ENCODE data around the gene MRPS7.

The MRPS7 gene

GRCh38 chr17:75261336-75262111, at the start of gene MRPS7, which contains the start of gene GGA3:
MRPS7 (plus strand) TSS chr17:75261879; CDS start chr17:75261901, 22 bp downstream.
GGA3 (minus strand) TSS chr17:75261606; CDS start chr17:75261587, 19 bp downstream.
- Histone ChIP-seq H3K36me3 (ENCODE audit: insufficient read depth, low read depth, low read length) (peaks cover 36% of the 10 kb centered on the region), H3K27me3 (ENCODE audit: insufficient read depth, low read length) (no peaks in the 10 kb centered on the region), H3K27ac (ENCODE audit: low read length) (peak within 1 kb of the TSS; percentile 93), H3K4me3 (ENCODE audit: low read length) (peak within 1 kb of the TSS; percentile 100), H3K4me1 (ENCODE audit: insufficient read depth, low read length) (peaks cover 6% of the 10 kb centered on the region; the same call in 1 of the 2 replicates), H3K9ac (ENCODE audit: low read depth, low read length) (peak within 1 kb of the TSS; percentile 99), H3K9me3 (ENCODE audit: insufficient read depth, low read depth, low read length) (no peaks in the 10 kb centered on the region)

- no peak overlapping the region for H3K4me3 ChIP-seq (ENCODE audit: low read length)
- H3K27ac ChIP-seq (ENCODE audit: low read length), result no peak overlapping the region
- H3K4me1 ChIP-seq (ENCODE audit: insufficient read depth, low read length), result no peaks in the 10 kb centered on the region
- H3K27me3 ChIP-seq (ENCODE audit: insufficient read depth, low read length), result no peaks in the 10 kb centered on the region
- peaks cover 85% of the 10 kb centered on the region for H3K36me3 ChIP-seq (ENCODE audit: insufficient read depth, low read depth, low read length)
- no peaks in the 10 kb centered on the region for H3K9me3 ChIP-seq (ENCODE audit: insufficient read depth, low read depth, low read length)
- H3K9ac ChIP-seq (ENCODE audit: low read depth, low read length), result no peak overlapping the region
Measured at GRCh38 chr17:75218131-75218530, 43.5 kb upstream of the MRPS7 start.

- Histone ChIP-seq H3K27ac (ENCODE audit: low read length) (no peak overlapping the region), H3K27me3 (ENCODE audit: insufficient read depth, low read length) (no peaks in the 10 kb centered on the region), H3K36me3 (ENCODE audit: insufficient read depth, low read depth, low read length) (peaks cover 80% of the 10 kb centered on the region), H3K9me3 (ENCODE audit: insufficient read depth, low read depth, low read length) (no peaks in the 10 kb centered on the region), H3K4me1 (ENCODE audit: insufficient read depth, low read length) (no peaks in the 10 kb centered on the region), H3K9ac (ENCODE audit: low read depth, low read length) (no peak overlapping the region), H3K4me3 (ENCODE audit: low read length) (no peak overlapping the region)
Measured at GRCh38 chr17:75219815-75220214, 41.9 kb upstream of the MRPS7 start.

GRCh38 chr17:75225016-75225415, 36.7 kb upstream of the MRPS7 start:
- no peaks in the 10 kb centered on the region for H3K4me1 ChIP-seq (ENCODE audit: insufficient read depth, low read length)
- H3K9me3 ChIP-seq (ENCODE audit: insufficient read depth, low read depth, low read length), result no peaks in the 10 kb centered on the region
- H3K27ac ChIP-seq (ENCODE audit: low read length), result no peak overlapping the region
- H3K4me3 ChIP-seq (ENCODE audit: low read length), result no peak overlapping the region
- H3K36me3 ChIP-seq (ENCODE audit: insufficient read depth, low read depth, low read length), result peaks cover 75% of the 10 kb centered on the region
- no peak overlapping the region for H3K9ac ChIP-seq (ENCODE audit: low read depth, low read length)
- H3K27me3 ChIP-seq (ENCODE audit: insufficient read depth, low read length), result no peaks in the 10 kb centered on the region

- no peaks in the 10 kb centered on the region for H3K27me3 ChIP-seq (ENCODE audit: insufficient read depth, low read length)
- H3K4me1 ChIP-seq (ENCODE audit: insufficient read depth, low read length), result no peaks in the 10 kb centered on the region
- no peaks in the 10 kb centered on the region for H3K9me3 ChIP-seq (ENCODE audit: insufficient read depth, low read depth, low read length)
- H3K9ac ChIP-seq (ENCODE audit: low read depth, low read length), result no peak overlapping the region
- H3K4me3 ChIP-seq (ENCODE audit: low read length), result no peak overlapping the region
- no peak overlapping the region for H3K27ac ChIP-seq (ENCODE audit: low read length)
- peaks cover 86% of the 10 kb centered on the region for H3K36me3 ChIP-seq (ENCODE audit: insufficient read depth, low read depth, low read length)
Measured at GRCh38 chr17:75227729-75228128, 34.0 kb upstream of the MRPS7 start.

GRCh38 chr17:75228305-75228704, 33.4 kb upstream of the MRPS7 start:
- no peak overlapping the region for H3K27ac ChIP-seq (ENCODE audit: low read length)
- H3K9ac ChIP-seq (ENCODE audit: low read depth, low read length), result no peak overlapping the region
- no peaks in the 10 kb centered on the region for H3K27me3 ChIP-seq (ENCODE audit: insufficient read depth, low read length)
- no peaks in the 10 kb centered on the region for H3K9me3 ChIP-seq (ENCODE audit: insufficient read depth, low read depth, low read length)
- no peaks in the 10 kb centered on the region for H3K4me1 ChIP-seq (ENCODE audit: insufficient read depth, low read length)
- H3K36me3 ChIP-seq (ENCODE audit: insufficient read depth, low read depth, low read length), result peaks cover 87% of the 10 kb centered on the region
- no peak overlapping the region for H3K4me3 ChIP-seq (ENCODE audit: low read length)

- Histone ChIP-seq H3K9ac (ENCODE audit: low read depth, low read length) (no peak overlapping the region), H3K9me3 (ENCODE audit: insufficient read depth, low read depth, low read length) (no peaks in the 10 kb centered on the region), H3K4me3 (ENCODE audit: low read length) (no peak overlapping the region), H3K36me3 (ENCODE audit: insufficient read depth, low read depth, low read length) (peaks cover 89% of the 10 kb centered on the region), H3K27ac (ENCODE audit: low read length) (no peak overlapping the region), H3K27me3 (ENCODE audit: insufficient read depth, low read length) (no peaks in the 10 kb centered on the region), H3K4me1 (ENCODE audit: insufficient read depth, low read length) (no peaks in the 10 kb centered on the region)
Measured at GRCh38 chr17:75228847-75229246, 32.8 kb upstream of the MRPS7 start.

GRCh38 chr17:75231071-75231470, 30.6 kb upstream of the MRPS7 start:
- Histone ChIP-seq H3K9ac (ENCODE audit: low read depth, low read length) (no peak overlapping the region), H3K4me1 (ENCODE audit: insufficient read depth, low read length) (no peaks in the 10 kb centered on the region), H3K4me3 (ENCODE audit: low read length) (no peak overlapping the region), H3K9me3 (ENCODE audit: insufficient read depth, low read depth, low read length) (no peaks in the 10 kb centered on the region), H3K36me3 (ENCODE audit: insufficient read depth, low read depth, low read length) (peaks cover 89% of the 10 kb centered on the region), H3K27ac (ENCODE audit: low read length) (no peak overlapping the region), H3K27me3 (ENCODE audit: insufficient read depth, low read length) (no peaks in the 10 kb centered on the region)

- no peak overlapping the region for H3K4me3 ChIP-seq (ENCODE audit: low read length)
- no peaks in the 10 kb centered on the region for H3K9me3 ChIP-seq (ENCODE audit: insufficient read depth, low read depth, low read length)
- H3K27ac ChIP-seq (ENCODE audit: low read length), result no peak overlapping the region
- no peaks in the 10 kb centered on the region for H3K27me3 ChIP-seq (ENCODE audit: insufficient read depth, low read length)
- no peaks in the 10 kb centered on the region for H3K4me1 ChIP-seq (ENCODE audit: insufficient read depth, low read length)
- H3K9ac ChIP-seq (ENCODE audit: low read depth, low read length), result no peak overlapping the region
- H3K36me3 ChIP-seq (ENCODE audit: insufficient read depth, low read depth, low read length), result peaks cover 89% of the 10 kb centered on the region
Measured at GRCh38 chr17:75231741-75232464, 29.8 kb upstream of the MRPS7 start.

GRCh38 chr17:75232786-75233185, 28.9 kb upstream of the MRPS7 start:
- no peaks in the 10 kb centered on the region for H3K9me3 ChIP-seq (ENCODE audit: insufficient read depth, low read depth, low read length)
- no peak overlapping the region for H3K9ac ChIP-seq (ENCODE audit: low read depth, low read length)
- H3K27me3 ChIP-seq (ENCODE audit: insufficient read depth, low read length), result no peaks in the 10 kb centered on the region
- H3K4me3 ChIP-seq (ENCODE audit: low read length), result no peak overlapping the region
- no peaks in the 10 kb centered on the region for H3K4me1 ChIP-seq (ENCODE audit: insufficient read depth, low read length)
- H3K36me3 ChIP-seq (ENCODE audit: insufficient read depth, low read depth, low read length), result peaks cover 91% of the 10 kb centered on the region
- H3K27ac ChIP-seq (ENCODE audit: low read length), result no peak overlapping the region

- H3K27me3 ChIP-seq (ENCODE audit: insufficient read depth, low read length), result no peaks in the 10 kb centered on the region
- H3K27ac ChIP-seq (ENCODE audit: low read length), result no peak overlapping the region
- H3K9ac ChIP-seq (ENCODE audit: low read depth, low read length), result no peak overlapping the region
- no peaks in the 10 kb centered on the region for H3K4me1 ChIP-seq (ENCODE audit: insufficient read depth, low read length)
- H3K36me3 ChIP-seq (ENCODE audit: insufficient read depth, low read depth, low read length), result peaks cover 87% of the 10 kb centered on the region
- H3K9me3 ChIP-seq (ENCODE audit: insufficient read depth, low read depth, low read length), result no peaks in the 10 kb centered on the region
- H3K4me3 ChIP-seq (ENCODE audit: low read length), result no peak overlapping the region
Measured at GRCh38 chr17:75237100-75238014, 24.3 kb upstream of the MRPS7 start.

Data from iPS-20b (cell line).